ENCODE data around the gene ATG5.

The ATG5 gene

DNA sequence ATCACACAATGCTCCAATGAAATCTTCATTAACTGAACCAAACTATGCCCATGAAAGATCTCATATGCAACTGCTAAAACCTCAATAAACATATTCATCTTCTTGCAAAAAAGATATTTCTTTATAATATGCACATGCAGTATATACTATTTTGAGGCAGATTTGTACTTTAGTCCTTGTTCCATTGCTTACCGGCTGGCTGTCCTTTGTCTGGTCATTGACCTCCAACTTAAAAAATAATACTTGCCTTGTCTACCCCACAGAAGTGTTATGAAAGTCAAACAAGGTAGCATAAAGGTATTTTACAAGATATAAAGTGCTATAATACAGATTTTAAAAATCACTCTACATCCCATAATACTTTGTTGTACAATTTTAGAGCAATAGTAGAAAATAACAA lies 88.3 kb downstream of the ATG5 start:
- TF ChIP-seq FOXP2 (optimal IDR thresholded peaks at IDR 0.05; ENCODE audit: borderline replicate concordance, extremely low read depth, extremely low read length, insufficient read depth) (no peak), SIN3A (IDR thresholded peaks at IDR 0.05; ENCODE audit: borderline replicate concordance, insufficient read depth, low read length) (no peak), TAF1 (IDR thresholded peaks at IDR 0.05; ENCODE audit: borderline replicate concordance, insufficient read depth, low read length) (no peak), POLR2AphosphoS5 (IDR thresholded peaks at IDR 0.05; ENCODE audit: low read depth, low read length) (no peak)
- TF ChIP-seq, protein P1, sequence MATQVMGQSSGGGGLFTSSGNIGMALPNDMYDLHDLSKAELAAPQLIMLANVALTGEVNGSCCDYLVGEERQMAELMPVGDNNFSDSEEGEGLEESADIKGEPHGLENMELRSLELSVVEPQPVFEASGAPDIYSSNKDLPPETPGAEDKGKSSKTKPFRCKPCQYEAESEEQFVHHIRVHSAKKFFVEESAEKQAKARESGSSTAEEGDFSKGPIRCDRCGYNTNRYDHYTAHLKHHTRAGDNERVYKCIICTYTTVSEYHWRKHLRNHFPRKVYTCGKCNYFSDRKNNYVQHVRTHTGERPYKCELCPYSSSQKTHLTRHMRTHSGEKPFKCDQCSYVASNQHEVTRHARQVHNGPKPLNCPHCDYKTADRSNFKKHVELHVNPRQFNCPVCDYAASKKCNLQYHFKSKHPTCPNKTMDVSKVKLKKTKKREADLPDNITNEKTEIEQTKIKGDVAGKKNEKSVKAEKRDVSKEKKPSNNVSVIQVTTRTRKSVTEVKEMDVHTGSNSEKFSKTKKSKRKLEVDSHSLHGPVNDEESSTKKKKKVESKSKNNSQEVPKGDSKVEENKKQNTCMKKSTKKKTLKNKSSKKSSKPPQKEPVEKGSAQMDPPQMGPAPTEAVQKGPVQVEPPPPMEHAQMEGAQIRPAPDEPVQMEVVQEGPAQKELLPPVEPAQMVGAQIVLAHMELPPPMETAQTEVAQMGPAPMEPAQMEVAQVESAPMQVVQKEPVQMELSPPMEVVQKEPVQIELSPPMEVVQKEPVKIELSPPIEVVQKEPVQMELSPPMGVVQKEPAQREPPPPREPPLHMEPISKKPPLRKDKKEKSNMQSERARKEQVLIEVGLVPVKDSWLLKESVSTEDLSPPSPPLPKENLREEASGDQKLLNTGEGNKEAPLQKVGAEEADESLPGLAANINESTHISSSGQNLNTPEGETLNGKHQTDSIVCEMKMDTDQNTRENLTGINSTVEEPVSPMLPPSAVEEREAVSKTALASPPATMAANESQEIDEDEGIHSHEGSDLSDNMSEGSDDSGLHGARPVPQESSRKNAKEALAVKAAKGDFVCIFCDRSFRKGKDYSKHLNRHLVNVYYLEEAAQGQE (IDR thresholded peaks at IDR 0.05; ENCODE audit: insufficient read depth in 1 of 2, low read depth in 2 of 2, low read length in 2 of 2) = no peak

DNA sequence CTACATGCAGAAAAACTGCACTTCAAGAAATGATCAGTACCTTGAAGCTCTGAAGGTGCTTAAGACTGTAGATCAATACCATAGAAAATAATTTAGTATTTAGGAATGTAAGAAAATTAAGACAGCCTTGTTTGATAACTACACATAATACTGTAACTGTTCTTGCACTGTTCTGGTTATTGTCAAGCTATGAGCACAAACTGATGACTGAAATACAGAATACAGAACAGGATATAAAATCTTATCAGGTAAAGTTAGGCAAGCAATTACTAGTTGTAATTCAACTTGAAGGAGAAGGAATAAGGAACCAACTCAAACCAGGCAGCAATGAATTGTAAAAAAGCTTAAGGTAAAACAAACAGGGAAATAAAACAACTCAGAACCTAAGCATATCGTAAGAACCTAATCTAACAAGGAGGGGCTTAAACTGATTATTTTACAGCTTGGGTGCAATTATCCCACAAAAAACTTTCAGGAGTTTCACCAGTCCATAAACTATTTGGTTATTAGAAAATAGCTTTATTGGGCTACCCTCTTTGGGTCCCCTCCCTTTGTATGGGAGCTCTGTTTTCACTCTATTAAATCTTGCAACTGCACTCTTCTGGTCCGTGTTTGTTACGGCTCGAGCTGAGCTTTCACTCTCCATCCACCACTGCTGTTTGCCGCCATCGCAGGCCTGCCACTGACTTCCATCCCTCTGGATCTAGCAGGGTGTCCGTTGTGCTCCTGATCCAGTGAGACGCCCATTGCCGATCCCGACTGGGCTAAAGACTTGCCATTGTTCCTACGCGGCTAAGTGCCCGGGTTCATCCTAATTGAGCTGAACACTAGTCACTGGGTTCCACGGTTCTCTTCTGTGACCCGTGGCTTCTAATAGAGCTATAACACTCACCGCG lies 97.7 kb downstream of the ATG5 start:
- TF ChIP-seq, protein P1 (IDR thresholded peaks at IDR 0.05; ENCODE audit: insufficient read depth in 1 of 2, low read depth in 2 of 2, low read length in 2 of 2) = no peak
- no peak for TF ChIP-seq TAF1 (IDR thresholded peaks at IDR 0.05; ENCODE audit: borderline replicate concordance, insufficient read depth, low read length)
- no peak for TF ChIP-seq POLR2AphosphoS5 (IDR thresholded peaks at IDR 0.05; ENCODE audit: low read depth, low read length)
- no peak for TF ChIP-seq FOXP2 (optimal IDR thresholded peaks at IDR 0.05; ENCODE audit: borderline replicate concordance, extremely low read depth, extremely low read length, insufficient read depth)
- TF ChIP-seq SIN3A (IDR thresholded peaks at IDR 0.05; ENCODE audit: borderline replicate concordance, insufficient read depth, low read length) = no peak

DNA sequence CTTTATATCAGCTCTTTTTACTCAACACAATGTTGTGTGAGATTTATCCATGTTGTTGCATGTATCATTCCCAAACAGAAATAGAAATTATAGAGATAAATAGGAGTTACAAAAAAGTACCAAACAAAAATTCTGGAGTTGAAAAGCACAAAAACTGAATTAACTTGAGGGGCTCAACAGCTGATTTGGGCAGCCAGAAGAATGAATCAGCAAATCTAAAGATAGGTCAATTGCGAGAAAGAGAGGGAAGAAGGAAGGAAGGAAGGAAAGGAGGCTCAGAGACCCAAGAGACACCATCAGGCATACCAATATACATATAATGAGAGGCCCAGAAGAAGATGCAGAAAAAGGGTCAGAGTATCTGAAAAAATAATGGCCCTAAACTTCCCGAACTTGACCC lies 98.9 kb downstream of the ATG5 start:
- TF ChIP-seq FOXP2 (optimal IDR thresholded peaks at IDR 0.05; ENCODE audit: borderline replicate concordance, extremely low read depth, extremely low read length, insufficient read depth) = no peak
- TF ChIP-seq, protein P1 (IDR thresholded peaks at IDR 0.05; ENCODE audit: insufficient read depth in 1 of 2, low read depth in 2 of 2, low read length in 2 of 2) = no peak
- TF ChIP-seq SIN3A (IDR thresholded peaks at IDR 0.05; ENCODE audit: borderline replicate concordance, insufficient read depth, low read length) = no peak
- TF ChIP-seq TAF1 (IDR thresholded peaks at IDR 0.05; ENCODE audit: borderline replicate concordance, insufficient read depth, low read length) = no peak
- TF ChIP-seq POLR2AphosphoS5 (IDR thresholded peaks at IDR 0.05; ENCODE audit: low read depth, low read length) = no peak

DNA sequence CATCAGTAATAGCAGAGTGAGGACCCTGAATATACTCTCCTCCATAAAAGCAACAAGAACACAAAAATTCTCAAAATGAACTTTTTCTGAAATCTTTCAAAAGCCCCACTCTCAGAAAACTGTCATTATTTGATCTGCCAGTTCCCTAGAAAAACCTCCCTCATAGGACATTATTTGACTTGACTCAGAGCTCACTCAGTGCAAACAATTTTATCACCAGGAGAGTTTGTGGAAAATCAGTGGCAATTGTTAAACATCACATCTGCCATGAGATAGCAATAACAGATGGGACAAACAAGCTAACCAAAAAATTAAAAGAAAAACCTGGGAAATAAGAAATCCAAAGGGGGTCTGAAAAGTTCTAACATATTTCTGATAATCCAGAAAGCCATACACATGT lies 100.0 kb downstream of the ATG5 start:
- TF ChIP-seq, protein P1 (IDR thresholded peaks at IDR 0.05; ENCODE audit: insufficient read depth in 1 of 2, low read depth in 2 of 2, low read length in 2 of 2) = no peak
- TF ChIP-seq TAF1 (IDR thresholded peaks at IDR 0.05; ENCODE audit: borderline replicate concordance, insufficient read depth, low read length) = no peak
- TF ChIP-seq SIN3A (IDR thresholded peaks at IDR 0.05; ENCODE audit: borderline replicate concordance, insufficient read depth, low read length) = no peak
- TF ChIP-seq POLR2AphosphoS5 (IDR thresholded peaks at IDR 0.05; ENCODE audit: low read depth, low read length) = no peak
- no peak for TF ChIP-seq FOXP2 (optimal IDR thresholded peaks at IDR 0.05; ENCODE audit: borderline replicate concordance, extremely low read depth, extremely low read length, insufficient read depth)
